ENCODE measurements around the gene TSC22D3.

GRCh38 chrX:107675823-107676555 lies 99.6 kb downstream of the TSC22D3 start:
- TF ChIP-seq POLR2A (IDR thresholded peaks at IDR 0.05): no peak
- TF ChIP-seq CTCF (IDR thresholded peaks at IDR 0.05): no peak
